Ovary (tissue), 9 donors: ENCODE measurements around the gene MAT2A. TPM values are rescaled to one million over a fixed set of nuclear protein-coding genes. Genes with fewer than 3 reads are reported as not detected.
"Not testable (repeated sequence)": the region's sequence is repeated elsewhere in the genome, so short reads cannot be mapped to it uniquely, and the experiment has no call there.

ENCODE experiments used
- DNase-seq, 5 donors: peaks; one replicate each; pipeline ENCODE4 v3.0.0-alpha.2; 2019 to 2020
- H3K27ac ChIP-seq, 2 donors: fragments of 200-600 bp; one replicate each; pipeline versions ENCODE4 v1.5.1 to v1.8.0; 2019 to 2022
- H3K27me3 ChIP-seq: fragments of 200-600 bp; one replicate; pipeline ENCODE4 v1.8.0; 2022
- H3K36me3 ChIP-seq: fragments of 200-600 bp; sonication (generic); one replicate; pipeline ENCODE4 v1.5.1; 2019
- H3K4me1 ChIP-seq: one replicate; pipeline ENCODE4 v1.8.1; 2013; ENCODE audit warnings: mild to moderate bottlenecking, moderate library complexity; ENCODE audit not compliant: insufficient read depth
- H3K4me3 ChIP-seq: fragments of 200-600 bp; sonication (generic); one replicate; pipeline ENCODE4 v1.5.1; 2017
- H3K9me3 ChIP-seq, 2 donors: fragments of 200-600 bp in 1 of 2; sonication (generic) in 1 of 2; one replicate each; pipeline versions ENCODE4 v1.5.1 to v1.8.1; 2013 to 2019; ENCODE audit warnings: mild to moderate bottlenecking in 1 of 2, moderate library complexity in 1 of 2
- EP300 ChIP-seq: sonication (generic); formaldehyde crosslinking; IDR thresholded peaks from one replicate; pipeline ENCODE4 v1.6.1; 2017; ENCODE audit warnings: antibody characterized with exemption
- POLR2A ChIP-seq: fragments of 450-650 bp; IDR thresholded peaks from one replicate; pipeline ENCODE4 v1.6.1; 2017; ENCODE audit warnings: antibody characterized with exemption, mild to moderate bottlenecking, moderate library complexity
- WGBS, 3 donors: extraction: QIAGEN DNeasy Blood & Tissue Kit in 1 of 3; methylation state at CpG; one replicate each; pipeline versions ENCODE4 v1.1.5 to v1.1.7; 2013 to 2017; 5-methylcytosine and 5-hydroxymethylcytosine counted together
- intact Hi-C, 4 donors: fragments of 100-400 bp; cut with DNase I; formaldehyde crosslinking; loops; one replicate each; pipeline versions ENCODE4 v1.11.0 to v1.15.1; 2022 to 2023
- polyA plus RNA-seq, 2 donors: library from polyadenylated mRNA; stranded (reverse); fragments of 200-250 nt in 1 of 2; fragments of 350-450 nt in 1 of 2; fragmentation: Illumina TruSeq in 1 of 2; extraction: RNeasy Lipid Tissue Mini Kit (QIAGEN cat#74804) in 1 of 2; gene quantifications; one replicate each; pipeline ENCODE4 v1.2.3, GENCODE V29; 2013 to 2014
- total RNA-seq, 7 donors: library from RNA; depleted of rRNA in 2 of 7; stranded (reverse); fragments of >200 nt in 2 of 7; fragmentation: NEBNext Ultra II Directional in 3 of 7; extraction: Animal tissue kit (Norgen Biotek cat#: 25700) in 3 of 7; gene quantifications; one replicate each; pipeline versions ENCODE4 v1.1.0 to v1.2.4, GENCODE V29; 2016 to 2023
- TF ChIP-seq, protein P1 (sequence below), 3 donors: fragments of 450-650 bp in 2 of 3; fragments of 200-600 bp in 1 of 3; IDR thresholded peaks; one replicate each; pipeline versions ENCODE4 v1.5.1 to v1.8.0; 2016 to 2022; ENCODE audit warnings: antibody characterized with exemption in 3 of 3, mild to moderate bottlenecking in 1 of 3
- donor health status: DM: no; HTN: no; CAD: no; lungs with moderate emphysema.
- donor health status: DM: no; HTN: no; CAD: no.
- donor health status: Bipolar disorder and iron deficiency.
- donor health status: DM: yes; HTN: yes; CAD: no.
- donor health status: DM: no; HTN: no; CAD: no.
- donor health status: DM: yes; HTN: yes; CAD: no.

Gene MAT2A
- total and polyA plus RNA-seq, 9 donors, result 70.8 to 766 (median 224) TPM

DNA sequence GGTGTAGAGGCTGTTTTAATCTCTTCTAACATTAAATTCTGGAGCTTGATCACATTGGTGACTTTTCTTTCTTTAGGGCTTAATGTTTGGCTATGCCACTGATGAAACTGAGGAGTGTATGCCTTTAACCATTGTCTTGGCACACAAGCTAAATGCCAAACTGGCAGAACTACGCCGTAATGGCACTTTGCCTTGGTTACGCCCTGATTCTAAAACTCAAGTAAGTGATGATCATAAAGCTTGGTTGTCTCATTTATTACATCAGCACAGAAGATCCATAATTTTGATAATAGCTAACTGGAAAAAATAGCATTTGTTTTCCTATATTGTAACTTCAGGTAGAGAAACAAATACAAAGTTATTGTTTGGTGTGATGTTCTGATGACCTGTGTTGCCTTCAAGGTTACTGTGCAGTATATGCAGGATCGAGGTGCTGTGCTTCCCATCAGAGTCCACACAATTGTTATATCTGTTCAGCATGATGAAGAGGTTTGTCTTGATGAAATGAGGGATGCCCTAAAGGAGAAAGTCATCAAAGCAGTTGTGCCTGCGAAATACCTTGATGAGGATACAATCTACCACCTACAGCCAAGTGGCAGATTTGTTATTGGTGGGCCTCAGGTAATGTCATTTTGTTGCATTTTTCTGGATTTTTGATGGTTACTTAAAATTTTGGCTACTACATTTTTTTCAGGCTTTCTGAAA lies 2.9 kb downstream of the MAT2A start:
- no peak for DNase-seq
- intact Hi-C loops, result no loop called here
- Histone ChIP-seq H3K36me3 (no peaks in the 10 kb centered on the region), H3K27me3 (no peaks in the 10 kb centered on the region), H3K27ac (no peak overlapping the region), H3K4me3 (no peak overlapping the region), H3K9me3 (no peaks in the 10 kb centered on the region), H3K4me1 (peaks cover 4% of the 10 kb centered on the region)
- TF ChIP-seq EP300 (no peak), POLR2A (no peak)
- TF ChIP-seq, protein P1, sequence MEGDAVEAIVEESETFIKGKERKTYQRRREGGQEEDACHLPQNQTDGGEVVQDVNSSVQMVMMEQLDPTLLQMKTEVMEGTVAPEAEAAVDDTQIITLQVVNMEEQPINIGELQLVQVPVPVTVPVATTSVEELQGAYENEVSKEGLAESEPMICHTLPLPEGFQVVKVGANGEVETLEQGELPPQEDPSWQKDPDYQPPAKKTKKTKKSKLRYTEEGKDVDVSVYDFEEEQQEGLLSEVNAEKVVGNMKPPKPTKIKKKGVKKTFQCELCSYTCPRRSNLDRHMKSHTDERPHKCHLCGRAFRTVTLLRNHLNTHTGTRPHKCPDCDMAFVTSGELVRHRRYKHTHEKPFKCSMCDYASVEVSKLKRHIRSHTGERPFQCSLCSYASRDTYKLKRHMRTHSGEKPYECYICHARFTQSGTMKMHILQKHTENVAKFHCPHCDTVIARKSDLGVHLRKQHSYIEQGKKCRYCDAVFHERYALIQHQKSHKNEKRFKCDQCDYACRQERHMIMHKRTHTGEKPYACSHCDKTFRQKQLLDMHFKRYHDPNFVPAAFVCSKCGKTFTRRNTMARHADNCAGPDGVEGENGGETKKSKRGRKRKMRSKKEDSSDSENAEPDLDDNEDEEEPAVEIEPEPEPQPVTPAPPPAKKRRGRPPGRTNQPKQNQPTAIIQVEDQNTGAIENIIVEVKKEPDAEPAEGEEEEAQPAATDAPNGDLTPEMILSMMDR (IDR thresholded peaks at IDR 0.05), result no peak
- 51 to 53% (median 52%) methylated on average over 5 of the region's 5 CpGs for WGBS, 3 donors

GRCh38 chr2:85542777-85543176 lies 3.8 kb downstream of the MAT2A start:
- WGBS, 3 donors, result 71 to 75% (median 74%) methylated on average over 4 of the region's 4 CpGs
- Histone ChIP-seq H3K27me3 (no peaks in the 10 kb centered on the region), H3K27ac (no peak overlapping the region), H3K4me1 (no peaks in the 10 kb centered on the region), H3K36me3 (no peaks in the 10 kb centered on the region), H3K4me3 (no peak overlapping the region), H3K9me3 (no peaks in the 10 kb centered on the region)
- intact Hi-C loops, result no loop called here
- no peak for DNase-seq
- TF ChIP-seq, protein P1 (IDR thresholded peaks at IDR 0.05), result no peak
- TF ChIP-seq POLR2A (no peak), EP300 (no peak)

- H3K4me3 ChIP-seq, DNase-seq, H3K9me3 ChIP-seq, H3K36me3 ChIP-seq, H3K27me3 ChIP-seq, H3K4me1 ChIP-seq, intact Hi-C loops, H3K27ac ChIP-seq: not testable (repeated sequence)
- 78 to 83% (median 79%) methylated on average over 3 of the region's 3 CpGs for WGBS, 3 donors
These were observed 5.3 kb downstream of the MAT2A start for GRCh38 chr2:85544254-85544691.

GRCh38 chr2:85544915-85545779 lies 6.2 kb downstream of the MAT2A start:
- H3K36me3 ChIP-seq, H3K4me1 ChIP-seq: not testable (repeated sequence)

DNA sequence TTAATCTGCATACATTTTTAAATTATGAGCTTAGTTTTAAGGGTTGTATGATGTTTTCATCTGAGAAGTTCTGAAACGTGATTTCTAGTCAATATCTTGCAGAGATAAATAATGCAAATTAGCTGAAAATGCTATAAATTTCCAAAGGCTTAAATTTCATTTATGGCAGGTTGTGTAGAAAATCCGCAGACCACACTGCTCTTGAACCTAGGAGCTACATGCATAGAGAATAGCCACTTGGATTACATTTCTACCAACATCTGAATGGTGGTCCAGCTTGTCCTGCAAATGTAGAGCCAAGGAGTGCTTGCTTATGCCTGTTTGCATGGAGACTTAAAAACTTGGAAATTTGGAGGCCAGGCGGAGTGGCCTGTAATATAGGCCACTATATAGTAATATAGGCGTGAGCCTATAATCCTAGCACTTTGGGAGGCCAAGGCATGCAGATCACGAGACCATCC lies 6.8 kb downstream of the MAT2A start:
- 73 to 81% (median 79%) methylated on average over 5 of the region's 5 CpGs for WGBS, 3 donors
- DNase-seq, result no peak
- Histone ChIP-seq H3K27ac (no peak overlapping the region), H3K4me3 (no peak overlapping the region), H3K4me1 (no peaks in the 10 kb centered on the region), H3K9me3 (no peaks in the 10 kb centered on the region), H3K36me3 (no peaks in the 10 kb centered on the region), H3K27me3 (no peaks in the 10 kb centered on the region)
- intact Hi-C loops, result no loop called here
- TF ChIP-seq, protein P1 (IDR thresholded peaks at IDR 0.05), result no peak
- TF ChIP-seq POLR2A (no peak), EP300 (no peak)

More at GRCh38 chr2:85544915-85545779, 6.2 kb downstream of the MAT2A start:
- H3K4me3 ChIP-seq, DNase-seq, H3K27ac ChIP-seq, H3K27me3 ChIP-seq, H3K9me3 ChIP-seq, intact Hi-C loops: not testable (repeated sequence)
- 70 to 85% (median 78%) methylated on average over 5 of the region's 5 CpGs for WGBS, 3 donors
